Measurements from ENCODE around the gene EMC8. TPM values are rescaled to one million over a fixed set of nuclear protein-coding genes. Genes with fewer than 3 reads are reported as not detected.

EMC8 gene
- total RNA-seq, 1 donor from 2014 or later: 21.9 TPM

DNA sequence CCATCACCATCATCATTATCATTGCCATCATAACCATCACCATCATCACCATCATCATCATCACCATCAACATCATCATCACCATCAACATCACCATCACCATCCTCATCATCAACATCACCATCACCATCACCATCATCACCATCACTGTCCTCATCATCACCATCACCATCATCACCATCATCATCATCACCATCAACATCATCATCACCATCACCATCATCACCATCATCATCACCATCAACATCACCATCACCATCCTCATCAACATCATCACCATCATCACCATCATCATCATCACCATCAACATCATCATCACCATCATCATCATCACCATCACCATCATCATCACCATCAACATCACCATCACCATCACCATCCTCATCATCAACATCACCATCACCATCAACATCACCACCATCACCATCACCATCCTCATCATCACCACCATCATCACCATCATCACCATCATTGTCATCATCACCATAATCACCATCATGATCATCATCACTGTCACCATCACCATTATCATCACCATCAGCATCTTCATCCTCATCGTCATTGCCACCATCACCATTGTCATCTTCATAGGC is 24.1 kb upstream of the EMC8 start:
- Histone ChIP-seq H3K36me3 (no peaks in the 10 kb centered on the region), H3K9me3 (no peaks in the 10 kb centered on the region), H3K4me1 (peaks cover 8% of the 10 kb centered on the region), H3K4me3 (no peak overlapping the region), H3K27ac (no peak overlapping the region), H3K27me3 (ENCODE audit: low read depth) (no peaks in the 10 kb centered on the region)
- DNase-seq: no peak
- no peak for ATAC-seq
- intact Hi-C loops (cut with DNase I): loop anchor here (10.0 kb wide), 2 partner anchors 161 to 191 kb away; no protein-coding TSS in a partner anchor
- TF ChIP-seq, protein P1, sequence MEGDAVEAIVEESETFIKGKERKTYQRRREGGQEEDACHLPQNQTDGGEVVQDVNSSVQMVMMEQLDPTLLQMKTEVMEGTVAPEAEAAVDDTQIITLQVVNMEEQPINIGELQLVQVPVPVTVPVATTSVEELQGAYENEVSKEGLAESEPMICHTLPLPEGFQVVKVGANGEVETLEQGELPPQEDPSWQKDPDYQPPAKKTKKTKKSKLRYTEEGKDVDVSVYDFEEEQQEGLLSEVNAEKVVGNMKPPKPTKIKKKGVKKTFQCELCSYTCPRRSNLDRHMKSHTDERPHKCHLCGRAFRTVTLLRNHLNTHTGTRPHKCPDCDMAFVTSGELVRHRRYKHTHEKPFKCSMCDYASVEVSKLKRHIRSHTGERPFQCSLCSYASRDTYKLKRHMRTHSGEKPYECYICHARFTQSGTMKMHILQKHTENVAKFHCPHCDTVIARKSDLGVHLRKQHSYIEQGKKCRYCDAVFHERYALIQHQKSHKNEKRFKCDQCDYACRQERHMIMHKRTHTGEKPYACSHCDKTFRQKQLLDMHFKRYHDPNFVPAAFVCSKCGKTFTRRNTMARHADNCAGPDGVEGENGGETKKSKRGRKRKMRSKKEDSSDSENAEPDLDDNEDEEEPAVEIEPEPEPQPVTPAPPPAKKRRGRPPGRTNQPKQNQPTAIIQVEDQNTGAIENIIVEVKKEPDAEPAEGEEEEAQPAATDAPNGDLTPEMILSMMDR (IDR thresholded peaks at IDR 0.05): no peak

- H3K36me3 ChIP-seq: no peaks in the 10 kb centered on the region
- H3K27me3 ChIP-seq (ENCODE audit: low read depth): no peaks in the 10 kb centered on the region
- TF ChIP-seq, protein P1 (IDR thresholded peaks at IDR 0.05): no peak
- intact Hi-C loops (cut with DNase I): loop anchor here (10.0 kb wide), 2 partner anchors 163 to 193 kb away; no protein-coding TSS in a partner anchor
- no peak for ATAC-seq
- H3K4me1 ChIP-seq: peaks cover 8% of the 10 kb centered on the region
- H3K4me3 ChIP-seq: no peak overlapping the region
- no peaks in the 10 kb centered on the region for H3K9me3 ChIP-seq
- no peak overlapping the region for H3K27ac ChIP-seq
- peak; percentile 18 for DNase-seq
These were observed 22.8 kb upstream of the EMC8 start for GRCh38 chr16:85822145-85822544.

- no peaks in the 10 kb centered on the region for H3K9me3 ChIP-seq
- H3K27me3 ChIP-seq (ENCODE audit: low read depth): no peaks in the 10 kb centered on the region
- no peaks in the 10 kb centered on the region for H3K36me3 ChIP-seq
- intact Hi-C loops (cut with DNase I): loop anchor here (10.0 kb wide), 2 partner anchors 163 to 193 kb away; no protein-coding TSS in a partner anchor
- ATAC-seq (peak; percentile 93 to 95), DNase-seq (peak; percentile 88)
- H3K4me3 ChIP-seq: no peak overlapping the region
- peaks cover 8% of the 10 kb centered on the region for H3K4me1 ChIP-seq
- TF ChIP-seq, protein P1 (IDR thresholded peaks at IDR 0.05): peak; percentile 99
- H3K27ac ChIP-seq: no peak overlapping the region
These were observed 22.2 kb upstream of the EMC8 start for GRCh38 chr16:85821390-85822135.

DNA sequence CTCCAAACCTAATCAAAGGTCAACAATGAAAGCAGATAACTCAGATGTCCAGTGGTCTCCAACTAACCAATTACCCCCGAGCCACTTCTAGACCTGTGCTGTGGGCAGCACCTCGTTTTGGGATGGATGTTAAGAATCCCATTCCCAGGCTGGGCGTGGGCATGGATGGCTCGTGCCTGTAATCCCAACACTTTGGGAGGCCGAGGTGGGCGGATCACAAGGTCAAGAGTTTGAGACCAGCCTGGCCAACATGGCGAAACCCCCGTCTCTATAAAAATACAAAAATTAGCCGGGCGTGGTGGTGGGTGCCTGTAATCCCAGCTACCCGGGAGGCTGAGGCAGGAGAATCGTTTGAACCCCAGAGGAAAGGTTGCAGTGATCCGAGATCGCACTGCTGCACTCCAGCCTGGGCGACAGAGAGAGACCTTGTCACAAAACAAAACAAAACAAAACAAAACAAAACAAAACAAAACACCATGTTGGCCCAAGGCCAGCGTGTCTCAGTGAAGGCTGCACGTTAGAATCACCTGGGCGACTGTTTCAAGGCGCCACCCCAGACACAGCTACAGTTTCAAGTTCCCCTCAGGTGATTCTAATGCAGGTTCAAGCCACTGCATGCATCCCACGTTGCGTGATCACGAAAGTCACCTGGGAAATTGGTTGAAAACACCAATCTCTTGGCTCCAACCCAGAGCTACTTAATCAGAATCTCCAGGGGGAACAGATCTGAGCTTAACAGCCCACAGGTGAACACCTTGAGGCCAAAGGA is 21.4 kb upstream of the EMC8 start:
- peak; percentile 14 for DNase-seq
- Histone ChIP-seq H3K4me1 (peaks cover 8% of the 10 kb centered on the region), H3K27me3 (ENCODE audit: low read depth) (no peaks in the 10 kb centered on the region), H3K36me3 (no peaks in the 10 kb centered on the region), H3K4me3 (no peak overlapping the region), H3K9me3 (no peaks in the 10 kb centered on the region), H3K27ac (no peak overlapping the region)
- intact Hi-C loops (cut with DNase I): loop anchor here (10.0 kb wide), 2 partner anchors 164 to 194 kb away; no protein-coding TSS in a partner anchor
- ATAC-seq: no peak
- TF ChIP-seq, protein P1 (IDR thresholded peaks at IDR 0.05): no peak

DNA sequence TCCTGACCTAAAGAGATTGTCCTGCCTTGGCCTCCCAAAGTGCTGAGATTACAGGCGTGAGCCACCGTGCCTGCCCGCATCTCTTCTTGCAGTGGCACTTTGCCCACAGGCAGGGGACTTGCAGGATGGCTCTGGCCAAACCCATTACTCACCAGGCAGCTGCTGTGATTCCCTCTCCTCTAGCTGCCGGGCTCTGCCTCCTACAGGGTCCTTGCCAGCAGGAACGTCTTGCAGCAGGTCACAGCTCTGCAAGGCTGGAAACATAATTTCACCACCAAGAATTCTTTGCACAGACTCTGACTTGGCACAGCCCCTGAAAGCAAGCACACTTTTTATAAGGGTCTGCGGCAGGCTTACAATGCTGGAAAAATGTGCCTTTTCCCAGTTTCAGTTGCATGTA is 20.4 kb upstream of the EMC8 start:
- peaks cover 8% of the 10 kb centered on the region for H3K4me1 ChIP-seq
- no peaks in the 10 kb centered on the region for H3K9me3 ChIP-seq
- no peak overlapping the region for H3K4me3 ChIP-seq
- no peak overlapping the region for H3K27ac ChIP-seq
- TF ChIP-seq, protein P1 (IDR thresholded peaks at IDR 0.05): no peak
- H3K27me3 ChIP-seq (ENCODE audit: low read depth): no peaks in the 10 kb centered on the region
- DNase-seq (no peak), ATAC-seq (no peak)
- intact Hi-C loops (cut with DNase I): loop anchor here (10.0 kb wide), 2 partner anchors 165 to 195 kb away; no protein-coding TSS in a partner anchor
- H3K36me3 ChIP-seq: no peaks in the 10 kb centered on the region

All from lower lobe of right lung (tissue), 2 donors.